ENCODE data around the gene RFT1. TPM values are rescaled to one million over a fixed set of nuclear protein-coding genes. Genes with fewer than 3 reads are reported as not detected.
A peak's percentile ranks its signal among the peaks of the same experiment; 100 is the strongest.

RFT1 gene
- total RNA-seq, 3 donors from 2014 or later = 43.6 to 45.1 (median 44.3) TPM

GRCh38 chr3:53134631-53135232 is 4.5 kb upstream of the RFT1 start:
- Mint-ChIP-seq H3K27me3 (ENCODE audit: low read depth) (no peaks in the 10 kb centered on the region), H3K9me3 (no peaks in the 10 kb centered on the region), H3K4me1 (ENCODE audit: low read depth) (peaks cover 12% of the 10 kb centered on the region), H3K36me3 (ENCODE audit: insufficient read depth) (no peaks in the 10 kb centered on the region), H3K4me3 (no peak overlapping the region)
- DNase-seq (peak; percentile 46), ATAC-seq (peak; percentile 42 to 51)

GRCh38 chr3:53132347-53132746 is 2.1 kb upstream of the RFT1 start:
- DNase-seq = no peak
- H3K9me3 Mint-ChIP-seq = no peaks in the 10 kb centered on the region
- peaks cover 19% of the 10 kb centered on the region for H3K4me1 Mint-ChIP-seq (ENCODE audit: low read depth)
- no peaks in the 10 kb centered on the region for H3K36me3 Mint-ChIP-seq (ENCODE audit: insufficient read depth)
- H3K27me3 Mint-ChIP-seq (ENCODE audit: low read depth) = no peaks in the 10 kb centered on the region
- ATAC-seq = no peak
- H3K4me3 Mint-ChIP-seq = no peak overlapping the region

- Mint-ChIP-seq H3K9me3 (no peaks in the 10 kb centered on the region), H3K4me1 (ENCODE audit: low read depth) (peaks cover 19% of the 10 kb centered on the region), H3K4me3 (peak overlapping the region; percentile 91), H3K36me3 (ENCODE audit: insufficient read depth) (peaks cover 6% of the 10 kb centered on the region), H3K27me3 (ENCODE audit: low read depth) (no peaks in the 10 kb centered on the region)
- no peak for ATAC-seq
- no peak for DNase-seq
Observed at GRCh38 chr3:53131096-53131495, 861 bp upstream of the RFT1 start.

GRCh38 chr3:53129344-53129743 is 891 bp downstream of the RFT1 start:
- DNase-seq = no peak
- ATAC-seq = no peak
- H3K4me3 Mint-ChIP-seq = peak overlapping the region; percentile 91
- H3K36me3 Mint-ChIP-seq (ENCODE audit: insufficient read depth) = peaks cover 19% of the 10 kb centered on the region
- peaks cover 19% of the 10 kb centered on the region for H3K4me1 Mint-ChIP-seq (ENCODE audit: low read depth)
- H3K27me3 Mint-ChIP-seq (ENCODE audit: low read depth) = no peaks in the 10 kb centered on the region
- no peaks in the 10 kb centered on the region for H3K9me3 Mint-ChIP-seq

- ATAC-seq (no peak), DNase-seq (no peak)
- no peak overlapping the region for H3K4me3 Mint-ChIP-seq
- peaks cover 34% of the 10 kb centered on the region for H3K36me3 Mint-ChIP-seq (ENCODE audit: insufficient read depth)
- no peaks in the 10 kb centered on the region for H3K27me3 Mint-ChIP-seq (ENCODE audit: low read depth)
- no peaks in the 10 kb centered on the region for H3K9me3 Mint-ChIP-seq
- peaks cover 19% of the 10 kb centered on the region for H3K4me1 Mint-ChIP-seq (ENCODE audit: low read depth)
Observed at GRCh38 chr3:53126601-53127000, 3.6 kb downstream of the RFT1 start.

- H3K27me3 Mint-ChIP-seq (ENCODE audit: low read depth) = no peaks in the 10 kb centered on the region
- H3K36me3 Mint-ChIP-seq (ENCODE audit: insufficient read depth) = peaks cover 36% of the 10 kb centered on the region
- H3K4me1 Mint-ChIP-seq (ENCODE audit: low read depth) = peaks cover 2% of the 10 kb centered on the region
- H3K9me3 Mint-ChIP-seq = no peaks in the 10 kb centered on the region
- DNase-seq (no peak), ATAC-seq (no peak)
- H3K4me3 Mint-ChIP-seq = no peak overlapping the region
Observed at GRCh38 chr3:53123953-53124352, 6.3 kb downstream of the RFT1 start.

- no peaks in the 10 kb centered on the region for H3K9me3 Mint-ChIP-seq
- no peak for DNase-seq
- no peaks in the 10 kb centered on the region for H3K27me3 Mint-ChIP-seq (ENCODE audit: low read depth)
- H3K4me3 Mint-ChIP-seq = no peak overlapping the region
- H3K4me1 Mint-ChIP-seq (ENCODE audit: low read depth) = no peaks in the 10 kb centered on the region
- peaks cover 38% of the 10 kb centered on the region for H3K36me3 Mint-ChIP-seq (ENCODE audit: insufficient read depth)
- no peak for ATAC-seq
Observed at GRCh38 chr3:53123510-53123909, 6.7 kb downstream of the RFT1 start.

GRCh38 chr3:53122933-53123305 is 7.3 kb downstream of the RFT1 start:
- DNase-seq (no peak), ATAC-seq (no peak)
- no peaks in the 10 kb centered on the region for H3K4me1 Mint-ChIP-seq (ENCODE audit: low read depth)
- H3K27me3 Mint-ChIP-seq (ENCODE audit: low read depth) = no peaks in the 10 kb centered on the region
- H3K36me3 Mint-ChIP-seq (ENCODE audit: insufficient read depth) = peaks cover 43% of the 10 kb centered on the region
- H3K4me3 Mint-ChIP-seq = no peak overlapping the region
- no peaks in the 10 kb centered on the region for H3K9me3 Mint-ChIP-seq

GRCh38 chr3:53122255-53122932 is 7.8 kb downstream of the RFT1 start:
- Mint-ChIP-seq H3K27me3 (ENCODE audit: low read depth) (no peaks in the 10 kb centered on the region), H3K9me3 (no peaks in the 10 kb centered on the region), H3K4me3 (no peak overlapping the region), H3K4me1 (ENCODE audit: low read depth) (no peaks in the 10 kb centered on the region), H3K36me3 (ENCODE audit: insufficient read depth) (peaks cover 44% of the 10 kb centered on the region)
- DNase-seq = no peak
- ATAC-seq = no peak

- Mint-ChIP-seq H3K4me3 (no peak overlapping the region), H3K9me3 (no peaks in the 10 kb centered on the region), H3K27me3 (ENCODE audit: low read depth) (no peaks in the 10 kb centered on the region), H3K36me3 (ENCODE audit: insufficient read depth) (peaks cover 36% of the 10 kb centered on the region), H3K4me1 (ENCODE audit: low read depth) (no peaks in the 10 kb centered on the region)
- DNase-seq (no peak), ATAC-seq (no peak)
Observed at GRCh38 chr3:53120336-53120735, 9.9 kb downstream of the RFT1 start.

GRCh38 chr3:53116956-53117355 is 13.3 kb downstream of the RFT1 start:
- Mint-ChIP-seq H3K4me1 (ENCODE audit: low read depth) (no peaks in the 10 kb centered on the region), H3K9me3 (no peaks in the 10 kb centered on the region), H3K4me3 (no peak overlapping the region), H3K36me3 (ENCODE audit: insufficient read depth) (peaks cover 14% of the 10 kb centered on the region), H3K27me3 (ENCODE audit: low read depth) (no peaks in the 10 kb centered on the region)
- DNase-seq (no peak), ATAC-seq (no peak)

GRCh38 chr3:53114412-53115074 is 15.7 kb downstream of the RFT1 start:
- no peak for DNase-seq
- H3K9me3 Mint-ChIP-seq = no peaks in the 10 kb centered on the region
- ATAC-seq = peak; percentile 73 to 79
- no peaks in the 10 kb centered on the region for H3K27me3 Mint-ChIP-seq (ENCODE audit: low read depth)
- no peak overlapping the region for H3K4me3 Mint-ChIP-seq
- peaks cover 5% of the 10 kb centered on the region for H3K4me1 Mint-ChIP-seq (ENCODE audit: low read depth)
- peaks cover 23% of the 10 kb centered on the region for H3K36me3 Mint-ChIP-seq (ENCODE audit: insufficient read depth)

GRCh38 chr3:53114011-53114400 is 16.2 kb downstream of the RFT1 start:
- DNase-seq (peak; percentile 79), ATAC-seq (peak; percentile 71 to 78)
- no peaks in the 10 kb centered on the region for H3K27me3 Mint-ChIP-seq (ENCODE audit: low read depth)
- H3K36me3 Mint-ChIP-seq (ENCODE audit: insufficient read depth) = peaks cover 25% of the 10 kb centered on the region
- H3K4me1 Mint-ChIP-seq (ENCODE audit: low read depth) = peaks cover 11% of the 10 kb centered on the region
- no peak overlapping the region for H3K4me3 Mint-ChIP-seq
- H3K9me3 Mint-ChIP-seq = no peaks in the 10 kb centered on the region

GRCh38 chr3:53113293-53114010 is 16.8 kb downstream of the RFT1 start:
- no peak overlapping the region for H3K4me3 Mint-ChIP-seq
- no peaks in the 10 kb centered on the region for H3K27me3 Mint-ChIP-seq (ENCODE audit: low read depth)
- no peak for DNase-seq
- H3K36me3 Mint-ChIP-seq (ENCODE audit: insufficient read depth) = peaks cover 25% of the 10 kb centered on the region
- no peaks in the 10 kb centered on the region for H3K9me3 Mint-ChIP-seq
- no peak for ATAC-seq
- H3K4me1 Mint-ChIP-seq (ENCODE audit: low read depth) = peaks cover 12% of the 10 kb centered on the region
